ENCODE results near the gene PAX8. TPM values are rescaled to one million over a fixed set of nuclear protein-coding genes. Genes with fewer than 3 reads are reported as not detected.

The PAX8 gene
- total and polyA plus RNA-seq, 2 of the 13 experiments (the other 11 are each of a cell fraction or from before 2014, with no cell fraction given), result 1.5 to 8.8 TPM

- no peaks in the 10 kb centered on the region for H3K9me3 ChIP-seq (ENCODE audit: low read length)
- H3K79me2 ChIP-seq (ENCODE audit: insufficient read depth, low read length), result no peaks in the 10 kb centered on the region
- H2AFZ ChIP-seq (ENCODE audit: low read length), result no peak overlapping the region
- no peak overlapping the region for H3K4me2 ChIP-seq (ENCODE audit: low read depth, low read length)
- no peak overlapping the region for H3K9ac ChIP-seq (ENCODE audit: insufficient read depth, low read depth, low read length)
- no peak overlapping the region for H3K27ac ChIP-seq (ENCODE audit: extremely low read length, insufficient read depth, low read length)
- ATAC-seq (no peak; the same call in 2 of the 3 replicates), DNase-seq (ENCODE audit: low spot score) (no peak), FAIRE-seq (no peak)
- H4K20me1 ChIP-seq (ENCODE audit: insufficient read depth, low read length), result no peaks in the 10 kb centered on the region
- 0 out of 5 replicates have a peak, but pooled peaks cover 0 to 5% of the 10 kb centered on the region in 2 experiments for H3K27me3 ChIP-seq (ENCODE audit: control insufficient read depth in 1 of 2, insufficient read depth in 2 of 2, low read length in 2 of 2)
- intact Hi-C loops (cut with micrococcal nuclease; ENCODE audit: unreplicated experiment) (no loop called here), in situ Hi-C loops (cut with HindIII; ENCODE audit: extremely low pct_ligation_motif_present, low pct_unique_long_range_greater_than_20kb) (no loop called here)
- TF ChIP-seq GTF2F1 (IDR thresholded peaks at IDR 0.05; ENCODE audit: low read length) (no peak), CTCF (CRISPR knock-in tag; IDR thresholded peaks at IDR 0.05) (0 out of 2 replicates have a peak, but pooled peaks have one; percentile 7)
- 42% methylated on average over 3 of the region's 3 CpGs for WGBS (ENCODE audit: low lambda C conversion rate)
- no TSS peak for BruUV-seq (replicated peaks)
- no peak overlapping the region for H3K4me3 ChIP-seq (replicated peaks in 1 of 3; ENCODE audit: insufficient read depth in 1 of 3, low read depth in 2 of 3, low read length in 3 of 3)
- H3K36me3 ChIP-seq (replicated peaks in 1 of 2; ENCODE audit: control insufficient read depth in 1 of 2, insufficient read depth in 2 of 2, low read length in 2 of 2), result no peaks in the 10 kb centered on the region
- POLR2A ChIA-PET, result interaction anchor here (1.3 kb wide), 1 partner anchor 11 kb away, joined by 5 read pairs; no protein-coding TSS in a partner anchor
- CTCF ChIA-PET (ENCODE audit: low intra/inter-chr PET ratio, low total read pairs), result no interaction called here
- H3K4me1 ChIP-seq (ENCODE audit: insufficient read depth, low read length), result peaks cover 50% of the 10 kb centered on the region
Observed at GRCh38 chr2:113228991-113229716, 49.6 kb downstream of the PAX8 start.

- Histone ChIP-seq H4K20me1 (ENCODE audit: insufficient read depth, low read length) (no peaks in the 10 kb centered on the region), H3K27me3 (ENCODE audit: control insufficient read depth in 1 of 2, insufficient read depth in 2 of 2, low read length in 2 of 2) (0 out of 5 replicates have a peak, but pooled peaks cover 0 to 5% of the 10 kb centered on the region in 2 experiments), H3K9me3 (ENCODE audit: low read length) (no peaks in the 10 kb centered on the region), H3K4me3 (replicated peaks in 1 of 3; ENCODE audit: insufficient read depth in 1 of 3, low read depth in 2 of 3, low read length in 3 of 3) (no peak overlapping the region), H3K36me3 (replicated peaks in 1 of 2; ENCODE audit: control insufficient read depth in 1 of 2, insufficient read depth in 2 of 2, low read length in 2 of 2) (no peaks in the 10 kb centered on the region), H3K27ac (ENCODE audit: extremely low read length, insufficient read depth, low read length) (no peak overlapping the region), H3K79me2 (ENCODE audit: insufficient read depth, low read length) (no peaks in the 10 kb centered on the region), H2AFZ (ENCODE audit: low read length) (no peak overlapping the region), H3K4me1 (ENCODE audit: insufficient read depth, low read length) (peaks cover 43% of the 10 kb centered on the region), H3K4me2 (ENCODE audit: low read depth, low read length) (no peak overlapping the region), H3K9ac (ENCODE audit: insufficient read depth, low read depth, low read length) (no peak overlapping the region)
- in situ Hi-C loops (cut with HindIII; ENCODE audit: extremely low pct_ligation_motif_present, low pct_unique_long_range_greater_than_20kb) (no loop called here), intact Hi-C loops (cut with micrococcal nuclease; ENCODE audit: unreplicated experiment) (no loop called here)
- DNase-seq (ENCODE audit: low spot score), result no peak
- ChIA-PET CTCF (ENCODE audit: low intra/inter-chr PET ratio, low total read pairs) (no interaction called here), POLR2A (no interaction called here)
- TF ChIP-seq TGIF2 (CRISPR knock-in tag; IDR thresholded peaks at IDR 0.05) (no peak), MEF2D (CRISPR knock-in tag; IDR thresholded peaks at IDR 0.05) (no peak), U2AF2 (IDR thresholded peaks at IDR 0.05; ENCODE audit: low read depth, low read length) (no peak), HINFP (CRISPR knock-in tag; IDR thresholded peaks at IDR 0.05; ENCODE audit: low read depth) (no peak), SRSF4 (IDR thresholded peaks at IDR 0.05; ENCODE audit: low read depth, low read length, poor library complexity, severe bottlenecking) (no peak), ZFP82 (CRISPR knock-in tag; IDR thresholded peaks at IDR 0.05; ENCODE audit: borderline replicate concordance) (no peak), FOXK1 (CRISPR knock-in tag; IDR thresholded peaks at IDR 0.05; ENCODE audit: borderline replicate concordance, low read depth) (no peak), KLF12 (CRISPR knock-in tag; IDR thresholded peaks at IDR 0.05; ENCODE audit: borderline replicate concordance) (no peak), ZSCAN31 (CRISPR knock-in tag; IDR thresholded peaks at IDR 0.05; ENCODE audit: low read depth) (no peak)
- 38% methylated on average over 1 of the region's 1 CpG for WGBS (ENCODE audit: low lambda C conversion rate)
- no peak for ATAC-seq
- BruUV-seq (replicated peaks), result no TSS peak
- no peak for FAIRE-seq
Observed at GRCh38 chr2:113228351-113228750, 50.4 kb downstream of the PAX8 start.
